ENCODE measurements around the gene GRIK4.
"Not testable (repeated sequence)": the region's sequence is repeated elsewhere in the genome, so short reads cannot be mapped to it uniquely, and the experiment has no call there.

The GRIK4 gene

GRCh38 chr11:120727752-120728151 is 216.2 kb downstream of the GRIK4 start:
- DNase-seq (ENCODE audit: low read depth in 1 of 2, low spot score in 1 of 2) = no peak

GRCh38 chr11:120735035-120735434 is 223.5 kb downstream of the GRIK4 start:
- DNase-seq (ENCODE audit: low read depth in 1 of 2, low spot score in 1 of 2) = no peak

- DNase-seq (ENCODE audit: low read depth in 1 of 2, low spot score in 1 of 2) = no peak
Measured at GRCh38 chr11:120738516-120739046, 227.0 kb downstream of the GRIK4 start.

- no peak for DNase-seq (ENCODE audit: low read depth in 1 of 2, low spot score in 1 of 2)
Measured at GRCh38 chr11:120739780-120740179, 228.2 kb downstream of the GRIK4 start.

- DNase-seq (ENCODE audit: low read depth in 1 of 2, low spot score in 1 of 2) = no peak
Measured at GRCh38 chr11:120740380-120740779, 228.8 kb downstream of the GRIK4 start.

GRCh38 chr11:120744016-120744994 is 232.8 kb downstream of the GRIK4 start:
- no peak for DNase-seq (ENCODE audit: low read depth in 1 of 2, low spot score in 1 of 2)

- DNase-seq (ENCODE audit: low read depth in 1 of 2, low spot score in 1 of 2) = no peak
Measured at GRCh38 chr11:120746376-120746775, 234.8 kb downstream of the GRIK4 start.

GRCh38 chr11:120746836-120747609 is 235.5 kb downstream of the GRIK4 start:
- no peak for DNase-seq (ENCODE audit: low read depth in 1 of 2, low spot score in 1 of 2)

GRCh38 chr11:120747850-120748814 is 236.6 kb downstream of the GRIK4 start:
- DNase-seq (ENCODE audit: low read depth in 1 of 2, low spot score in 1 of 2) = no peak

GRCh38 chr11:120749395-120749794 is 237.8 kb downstream of the GRIK4 start:
- DNase-seq (ENCODE audit: low read depth in 1 of 2, low spot score in 1 of 2) = no peak

GRCh38 chr11:120750647-120751549 is 239.3 kb downstream of the GRIK4 start:
- no peak for DNase-seq (ENCODE audit: low read depth in 1 of 2, low spot score in 1 of 2)

GRCh38 chr11:120751550-120751949 is 240.0 kb downstream of the GRIK4 start:
- DNase-seq (ENCODE audit: low read depth in 1 of 2, low spot score in 1 of 2) = no peak

- no peak for DNase-seq (ENCODE audit: low read depth in 1 of 2, low spot score in 1 of 2)
Measured at GRCh38 chr11:120752668-120753067, 241.1 kb downstream of the GRIK4 start.

- no peak for DNase-seq (ENCODE audit: low read depth in 1 of 2, low spot score in 1 of 2)
Measured at GRCh38 chr11:120756931-120757330, 245.4 kb downstream of the GRIK4 start.

GRCh38 chr11:120759046-120759445 is 247.5 kb downstream of the GRIK4 start:
- no peak for DNase-seq (ENCODE audit: low read depth in 1 of 2, low spot score in 1 of 2)

GRCh38 chr11:120765710-120766109 is 254.2 kb downstream of the GRIK4 start:
- DNase-seq (ENCODE audit: low read depth in 1 of 2, low spot score in 1 of 2) = not testable (repeated sequence)

- DNase-seq (ENCODE audit: low read depth in 1 of 2, low spot score in 1 of 2) = no peak
Measured at GRCh38 chr11:120766318-120766717, 254.8 kb downstream of the GRIK4 start.

GRCh38 chr11:120768949-120769348 is 257.4 kb downstream of the GRIK4 start:
- no peak for DNase-seq (ENCODE audit: low read depth in 1 of 2, low spot score in 1 of 2)

- DNase-seq (ENCODE audit: low read depth in 1 of 2, low spot score in 1 of 2) = no peak
Measured at GRCh38 chr11:120769906-120770305, 258.4 kb downstream of the GRIK4 start.

All from activated CD4-positive, alpha-beta T cell treated with anti-CD3 and anti-CD28 coated beads, Interleukin-2, amount 50 U/mL, for 24 hours (primary cell).